Measurements from ENCODE around the gene OASL. TPM values are rescaled to one million over a fixed set of nuclear protein-coding genes. Genes with fewer than 3 reads are reported as not detected.

OASL gene
- polyA plus RNA-seq, 1 donor from 2014 or later: 0.42 TPM

- Histone ChIP-seq H3K4me3 (ENCODE audit: low read length) (no peak overlapping the region), H3K27ac (ENCODE audit: low read length) (no peak overlapping the region), H3K4me2 (ENCODE audit: low read length) (no peak overlapping the region), H3K36me3 (ENCODE audit: insufficient read depth, low read length) (peaks cover 6% of the 10 kb centered on the region), H3K9me3 (ENCODE audit: low read length) (no peaks in the 10 kb centered on the region), H2AFZ (ENCODE audit: low read depth, low read length) (no peak overlapping the region), H3K9ac (ENCODE audit: low read length) (no peak overlapping the region), H3K9me2 (ENCODE audit: insufficient read depth, low read length) (no peaks in the 10 kb centered on the region), H3K79me2 (replicated peaks; ENCODE audit: insufficient read depth, low read length) (no peaks in the 10 kb centered on the region), H3F3A (ENCODE audit: insufficient read depth, low read length, poor library complexity, severe bottlenecking) (no peaks in the 10 kb centered on the region), H4K20me1 (ENCODE audit: insufficient read depth) (no peaks in the 10 kb centered on the region), H3K27me3 (ENCODE audit: insufficient read depth, low read depth, low read length) (no peaks in the 10 kb centered on the region)
- TF ChIP-seq SMC3 (conservative IDR thresholded peaks at IDR 0.05; ENCODE audit: poor library complexity) (peak; percentile 49), MXI1 (conservative IDR thresholded peaks at IDR 0.05; ENCODE audit: poor library complexity, severe bottlenecking) (no peak)
- TF ChIP-seq, protein P1, sequence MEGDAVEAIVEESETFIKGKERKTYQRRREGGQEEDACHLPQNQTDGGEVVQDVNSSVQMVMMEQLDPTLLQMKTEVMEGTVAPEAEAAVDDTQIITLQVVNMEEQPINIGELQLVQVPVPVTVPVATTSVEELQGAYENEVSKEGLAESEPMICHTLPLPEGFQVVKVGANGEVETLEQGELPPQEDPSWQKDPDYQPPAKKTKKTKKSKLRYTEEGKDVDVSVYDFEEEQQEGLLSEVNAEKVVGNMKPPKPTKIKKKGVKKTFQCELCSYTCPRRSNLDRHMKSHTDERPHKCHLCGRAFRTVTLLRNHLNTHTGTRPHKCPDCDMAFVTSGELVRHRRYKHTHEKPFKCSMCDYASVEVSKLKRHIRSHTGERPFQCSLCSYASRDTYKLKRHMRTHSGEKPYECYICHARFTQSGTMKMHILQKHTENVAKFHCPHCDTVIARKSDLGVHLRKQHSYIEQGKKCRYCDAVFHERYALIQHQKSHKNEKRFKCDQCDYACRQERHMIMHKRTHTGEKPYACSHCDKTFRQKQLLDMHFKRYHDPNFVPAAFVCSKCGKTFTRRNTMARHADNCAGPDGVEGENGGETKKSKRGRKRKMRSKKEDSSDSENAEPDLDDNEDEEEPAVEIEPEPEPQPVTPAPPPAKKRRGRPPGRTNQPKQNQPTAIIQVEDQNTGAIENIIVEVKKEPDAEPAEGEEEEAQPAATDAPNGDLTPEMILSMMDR (IDR thresholded peaks at IDR 0.05; ENCODE audit: poor library complexity, severe bottlenecking): peak; percentile 40
These were observed 33.7 kb downstream of the OASL start for GRCh38 chr12:121005346-121005815.

DNA sequence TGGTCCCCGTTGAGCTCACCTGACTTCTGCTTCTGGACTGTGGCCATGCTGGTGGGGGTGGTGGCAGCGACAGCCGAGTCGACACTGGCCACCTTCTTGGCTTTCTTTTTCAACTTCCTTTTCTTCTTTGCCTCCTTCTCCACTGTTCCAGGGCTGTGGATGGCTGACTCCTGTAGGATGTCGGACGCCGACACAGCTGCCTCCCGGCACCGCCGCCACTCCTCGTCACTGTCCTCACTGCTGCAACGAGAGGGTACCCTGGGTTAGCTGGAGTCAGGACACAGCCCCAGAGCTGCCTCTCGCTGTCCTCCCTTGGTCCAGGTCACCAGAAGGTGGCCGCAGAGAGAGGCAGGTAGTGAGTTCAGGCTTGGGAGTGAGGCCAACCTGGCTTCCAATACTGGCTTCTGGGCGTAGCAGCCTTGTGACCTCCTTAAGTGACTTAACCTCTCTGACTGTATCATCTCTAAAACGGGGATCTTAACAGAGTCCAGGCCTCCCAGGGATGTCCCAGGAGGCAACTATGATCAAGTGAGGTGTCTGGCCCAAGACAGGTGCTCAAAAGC lies 34.7 kb downstream of the OASL start:
- no peaks in the 10 kb centered on the region for H3K9me3 ChIP-seq (ENCODE audit: low read length)
- H3K36me3 ChIP-seq (ENCODE audit: insufficient read depth, low read length): peaks cover 5% of the 10 kb centered on the region

More for the DNA sequence above, 34.7 kb downstream of the OASL start:
- H2AFZ ChIP-seq (ENCODE audit: low read depth, low read length): no peak overlapping the region
- H3K4me2 ChIP-seq (ENCODE audit: low read length): no peak overlapping the region
- TF ChIP-seq SMC3 (conservative IDR thresholded peaks at IDR 0.05; ENCODE audit: poor library complexity) (no peak), EZH2 (IDR thresholded peaks at IDR 0.05; ENCODE audit: borderline replicate concordance, insufficient read depth, low read length, poor library complexity, severe bottlenecking) (no peak), MXI1 (conservative IDR thresholded peaks at IDR 0.05; ENCODE audit: poor library complexity, severe bottlenecking) (no peak), RAD21 (conservative IDR thresholded peaks at IDR 0.05) (no peak), REST (IDR thresholded peaks at IDR 0.05; ENCODE audit: borderline replicate concordance) (no peak), POLR2AphosphoS5 (IDR thresholded peaks at IDR 0.05) (no peak), TAF1 (IDR thresholded peaks at IDR 0.05; ENCODE audit: low read depth) (no peak), EP300 (conservative IDR thresholded peaks at IDR 0.05; ENCODE audit: poor library complexity, severe bottlenecking) (no peak)
- TF ChIP-seq, protein P1 (IDR thresholded peaks at IDR 0.05; ENCODE audit: poor library complexity, severe bottlenecking): no peak
- H3K27me3 ChIP-seq (ENCODE audit: insufficient read depth, low read depth, low read length): no peaks in the 10 kb centered on the region
- no peaks in the 10 kb centered on the region for H3K9me2 ChIP-seq (ENCODE audit: insufficient read depth, low read length)
- H3K79me2 ChIP-seq (replicated peaks; ENCODE audit: insufficient read depth, low read length): no peaks in the 10 kb centered on the region
- no peaks in the 10 kb centered on the region for H4K20me1 ChIP-seq (ENCODE audit: insufficient read depth)
- H3K27ac ChIP-seq (ENCODE audit: low read length): no peak overlapping the region
- no peak overlapping the region for H3K9ac ChIP-seq (ENCODE audit: low read length)
- no peaks in the 10 kb centered on the region for H3F3A ChIP-seq (ENCODE audit: insufficient read depth, low read length, poor library complexity, severe bottlenecking)
- H3K4me3 ChIP-seq (ENCODE audit: low read length): no peak overlapping the region
